NT2/D1 (cell line): ENCODE data around the gene TOR4A.
A peak's percentile ranks its signal among the peaks of the same experiment; 100 is the strongest.

Experiments used
- DNase-seq: peaks from one replicate; pipeline ENCODE4 v3.0.0-alpha.2; 2011; ENCODE audit warnings: low read depth, low spot score
- H3K27me3 ChIP-seq: 2 replicates; pipeline ENCODE4 v1.6.0; 2011; ENCODE audit warnings: mild to moderate bottlenecking; ENCODE audit not compliant: insufficient read length, insufficient read depth
- H3K36me3 ChIP-seq: 2 replicates; pipeline ENCODE4 v1.6.1; 2011; ENCODE audit warnings: mild to moderate bottlenecking, low read length, mixed read lengths; ENCODE audit not compliant: insufficient read depth, insufficient read length
- H3K4me1 ChIP-seq: 2 replicates; pipeline ENCODE4 v1.5.1; 2011; ENCODE audit not compliant: insufficient read depth, insufficient read length
- H3K4me3 ChIP-seq: 2 replicates; pipeline ENCODE4 v1.5.1; 2011; ENCODE audit warnings: low read depth; ENCODE audit not compliant: insufficient read length
- H3K9ac ChIP-seq: 2 replicates; pipeline ENCODE4 v1.6.0; 2011; ENCODE audit warnings: low read depth; ENCODE audit not compliant: insufficient read length
- H3K9me3 ChIP-seq: 2 replicates; pipeline ENCODE4 v1.5.1; 2011; ENCODE audit warnings: mild to moderate bottlenecking, low read length; ENCODE audit not compliant: insufficient read depth
- SUZ12 ChIP-seq: IDR thresholded peaks from 2 replicates; pipeline ENCODE4 v1.6.1; 2011; ENCODE audit not compliant: insufficient read length, insufficient read depth; ENCODE audit errors: extremely low read depth
- YY1 ChIP-seq: IDR thresholded peaks from 2 replicates; pipeline ENCODE4 v1.6.1; 2011; ENCODE audit not compliant: insufficient read length, insufficient read depth
- ZNF274 ChIP-seq: IDR thresholded peaks from 2 replicates; pipeline ENCODE4 v1.6.1; 2011; ENCODE audit warnings: mild to moderate bottlenecking, low read depth, low read length

Gene TOR4A

DNA sequence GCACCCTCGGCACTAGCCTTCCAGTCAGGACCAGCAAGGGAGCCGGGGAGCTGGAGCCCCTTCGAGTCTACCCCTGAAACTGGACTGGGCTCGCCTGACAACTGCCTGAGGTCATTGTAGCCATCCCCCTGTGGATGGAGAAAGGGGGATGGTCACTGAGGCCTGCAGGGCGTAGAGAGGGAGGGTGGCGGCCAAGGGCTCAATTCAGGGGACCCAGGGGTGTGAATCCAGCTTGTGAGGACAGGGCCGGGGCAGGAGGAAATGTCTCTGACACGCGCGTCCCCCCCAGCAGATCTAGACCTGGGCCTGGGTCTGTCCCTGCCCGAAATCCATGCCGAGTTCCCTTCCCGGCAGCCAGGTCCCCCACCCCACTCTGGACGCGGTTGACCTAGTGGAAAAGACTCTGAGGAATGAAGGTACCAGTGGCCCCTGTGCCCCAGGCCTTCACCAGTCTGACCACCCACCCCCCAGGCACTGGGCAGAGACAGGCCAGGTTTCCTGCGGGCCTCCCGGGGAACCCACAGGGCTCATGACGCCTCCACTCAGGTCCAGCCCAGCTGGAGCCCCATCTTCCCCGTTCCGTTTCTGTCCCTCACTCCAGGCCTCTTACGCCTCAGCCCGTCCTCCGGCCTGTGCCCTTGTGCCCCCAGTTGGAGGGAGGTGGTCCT lies 46.0 kb upstream of the TOR4A start:
- TF ChIP-seq YY1 (no peak), ZNF274 (no peak), SUZ12 (no peak)
- peaks cover 3% of the 10 kb centered on the region for H3K36me3 ChIP-seq
- no peak overlapping the region for H3K9ac ChIP-seq
- H3K9me3 ChIP-seq = no peaks in the 10 kb centered on the region
- H3K4me1 ChIP-seq = peaks cover 48% of the 10 kb centered on the region
- DNase-seq = no peak
- H3K4me3 ChIP-seq = no peak overlapping the region
- no peaks in the 10 kb centered on the region for H3K27me3 ChIP-seq

DNA sequence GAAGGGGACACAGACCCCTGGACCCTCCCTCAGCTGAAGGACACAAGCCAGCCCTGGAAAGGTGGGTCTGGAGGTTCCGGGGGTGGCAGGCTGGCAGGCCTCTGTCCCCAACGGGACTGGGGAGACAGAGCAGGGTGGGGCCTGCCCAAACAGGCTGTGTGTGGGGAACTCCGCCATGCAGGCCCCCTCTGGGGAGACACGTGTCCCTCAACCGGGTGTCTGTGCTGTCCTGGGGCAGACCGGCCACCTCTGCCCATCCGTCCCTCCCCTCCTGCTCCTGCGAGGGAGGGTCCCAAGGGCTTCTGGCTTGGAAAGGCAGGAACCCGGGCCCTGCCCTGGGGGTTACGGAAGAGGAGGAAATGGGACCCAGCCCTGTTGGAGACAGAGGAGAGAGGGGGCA lies 45.4 kb upstream of the TOR4A start:
- no peak for DNase-seq
- no peak overlapping the region for H3K4me3 ChIP-seq
- TF ChIP-seq SUZ12 = no peak
- no peak for TF ChIP-seq ZNF274
- no peak for TF ChIP-seq YY1
- H3K4me1 ChIP-seq = peaks cover 49% of the 10 kb centered on the region
- H3K9ac ChIP-seq = no peak overlapping the region
- H3K27me3 ChIP-seq = no peaks in the 10 kb centered on the region
- peaks cover 3% of the 10 kb centered on the region for H3K36me3 ChIP-seq
- H3K9me3 ChIP-seq = no peaks in the 10 kb centered on the region

DNA sequence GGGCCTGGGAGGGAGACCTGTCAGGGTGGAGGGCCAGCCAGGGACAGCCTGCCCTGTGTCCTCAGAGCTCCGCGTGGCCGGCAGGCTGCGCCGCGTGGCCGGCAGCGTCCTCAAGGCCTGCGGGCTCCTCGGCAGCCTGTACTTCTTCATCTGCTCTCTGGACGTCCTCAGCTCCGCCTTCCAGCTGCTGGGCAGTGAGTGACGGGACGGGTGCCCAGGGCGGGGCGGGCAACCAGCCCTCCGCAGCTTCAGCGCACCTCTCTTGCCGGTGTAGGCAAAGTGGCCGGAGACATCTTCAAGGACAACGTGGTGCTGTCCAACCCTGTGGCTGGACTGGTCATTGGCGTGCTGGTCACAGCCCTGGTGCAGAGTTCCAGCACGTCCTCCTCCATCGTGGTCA lies 45.0 kb upstream of the TOR4A start:
- H3K4me1 ChIP-seq = peaks cover 50% of the 10 kb centered on the region
- TF ChIP-seq ZNF274 = no peak
- no peak for TF ChIP-seq SUZ12
- no peak for TF ChIP-seq YY1
- DNase-seq = no peak
- H3K36me3 ChIP-seq = peaks cover 3% of the 10 kb centered on the region
- no peak overlapping the region for H3K9ac ChIP-seq
- H3K4me3 ChIP-seq = no peak overlapping the region
- H3K9me3 ChIP-seq = no peaks in the 10 kb centered on the region
- no peaks in the 10 kb centered on the region for H3K27me3 ChIP-seq

GRCh38 chr9:137233143-137233980 lies 44.2 kb upstream of the TOR4A start:
- Histone ChIP-seq H3K9me3 (no peaks in the 10 kb centered on the region), H3K36me3 (peaks cover 5% of the 10 kb centered on the region), H3K9ac (no peak overlapping the region), H3K27me3 (no peaks in the 10 kb centered on the region), H3K4me1 (peaks cover 54% of the 10 kb centered on the region), H3K4me3 (no peak overlapping the region)
- TF ChIP-seq ZNF274 (no peak), YY1 (no peak), SUZ12 (no peak)
- no peak for DNase-seq

- Histone ChIP-seq H3K4me1 (peaks cover 54% of the 10 kb centered on the region), H3K4me3 (no peak overlapping the region), H3K36me3 (peaks cover 12% of the 10 kb centered on the region), H3K27me3 (no peaks in the 10 kb centered on the region), H3K9me3 (no peaks in the 10 kb centered on the region), H3K9ac (peak overlapping the region; percentile 26)
- no peak for DNase-seq
- TF ChIP-seq ZNF274 (no peak), SUZ12 (no peak), YY1 (no peak)
Measured at GRCh38 chr9:137234055-137234697, 43.4 kb upstream of the TOR4A start.

GRCh38 chr9:137234758-137235423 lies 42.6 kb upstream of the TOR4A start:
- no peak for DNase-seq
- Histone ChIP-seq H3K36me3 (peaks cover 12% of the 10 kb centered on the region), H3K4me1 (peaks cover 50% of the 10 kb centered on the region), H3K27me3 (no peaks in the 10 kb centered on the region), H3K9ac (peak overlapping the region; percentile 26), H3K4me3 (no peak overlapping the region), H3K9me3 (no peaks in the 10 kb centered on the region)
- no peak for TF ChIP-seq ZNF274
- TF ChIP-seq SUZ12 = no peak
- TF ChIP-seq YY1 = no peak
